Liver (tissue), 9 donors: ENCODE measurements around the gene AHRR. TPM values are rescaled to one million over a fixed set of nuclear protein-coding genes. Genes with fewer than 3 reads are reported as not detected.

Experiments
- DNase-seq: peaks from one replicate; pipeline ENCODE4 v3.0.0-alpha.2; 2017; ENCODE audit warnings: low spot score
- H3K27ac ChIP-seq, 2 donors: one replicate each; pipeline ENCODE4 v1.7.0; 2013; ENCODE audit warnings: inconsistent platforms in 2 of 2, low read length in 2 of 2, control low read depth in 1 of 2, low read depth in 1 of 2, mild to moderate bottlenecking in 1 of 2
- H3K27me3 ChIP-seq, 4 donors: one replicate each; pipeline versions ENCODE4 v1.6.1 to v1.7.0; 2013; ENCODE audit warnings: low read length in 3 of 4, inconsistent platforms in 1 of 4, mild to moderate bottlenecking in 1 of 4, moderate library complexity in 1 of 4; ENCODE audit not compliant: control insufficient read depth in 4 of 4, insufficient read depth in 4 of 4
- H3K36me3 ChIP-seq, 4 donors: one replicate each; pipeline versions ENCODE4 v1.6.1 to v1.7.0; 2013; ENCODE audit warnings: low read length in 3 of 4, mild to moderate bottlenecking in 3 of 4, low read depth in 1 of 4, moderate library complexity in 1 of 4; ENCODE audit not compliant: control insufficient read depth in 4 of 4, insufficient read depth in 3 of 4
- H3K4me1 ChIP-seq, 4 donors: one replicate each; pipeline versions ENCODE4 v1.6.1 to v1.7.0; 2013; ENCODE audit warnings: low read length in 3 of 4, mild to moderate bottlenecking in 3 of 4, moderate library complexity in 1 of 4; ENCODE audit not compliant: control insufficient read depth in 4 of 4, insufficient read depth in 4 of 4
- H3K4me3 ChIP-seq, 3 donors: one replicate each; pipeline versions ENCODE4 v1.6.1 to v1.7.0; 2013; ENCODE audit warnings: low read length in 3 of 3, control low read depth in 1 of 3, low read depth in 1 of 3, mild to moderate bottlenecking in 1 of 3
- H3K9ac ChIP-seq, 2 donors: one replicate each; pipeline ENCODE4 v1.7.0; 2013; ENCODE audit warnings: low read length in 2 of 2, mild to moderate bottlenecking in 2 of 2, moderate library complexity in 2 of 2, control low read depth in 1 of 2, low read depth in 1 of 2
- H3K9me3 ChIP-seq, 4 donors: one replicate each; pipeline versions ENCODE4 v1.6.1 to v1.7.0; 2013; ENCODE audit warnings: low read length in 3 of 4; ENCODE audit not compliant: control insufficient read depth in 4 of 4
- ATF3 ChIP-seq: IDR thresholded peaks from 2 replicates; pipeline ENCODE4 v1.6.1; 2016; ENCODE audit warnings: antibody characterized with exemption
- EGR1 ChIP-seq, 2 donors: IDR thresholded peaks; 2 replicates each; pipeline ENCODE4 v1.6.1; 2016 to 2018; ENCODE audit warnings: antibody characterized with exemption in 2 of 2, low read depth in 2 of 2
- FOXA1 ChIP-seq: IDR thresholded peaks from 2 replicates; pipeline ENCODE4 v1.6.1; 2016; ENCODE audit warnings: antibody characterized with exemption
- FOXA2 ChIP-seq: IDR thresholded peaks from 2 replicates; pipeline ENCODE4 v1.6.1; 2016; ENCODE audit warnings: antibody characterized with exemption
- GABPA ChIP-seq, 2 donors: IDR thresholded peaks in 1 of 2; conservative IDR thresholded peaks in 1 of 2; 2 replicates each; pipeline ENCODE4 v1.6.1; 2016; ENCODE audit warnings: antibody characterized with exemption in 2 of 2, mild to moderate bottlenecking in 1 of 2, moderate library complexity in 1 of 2
- HNF4A ChIP-seq, 2 donors: conservative IDR thresholded peaks; 2 replicates each; pipeline ENCODE4 v1.6.1; 2016; ENCODE audit warnings: antibody characterized with exemption in 2 of 2, mild to moderate bottlenecking in 2 of 2
- HNF4G ChIP-seq: IDR thresholded peaks from 2 replicates; pipeline ENCODE4 v1.6.1; 2016; ENCODE audit warnings: antibody characterized with exemption
- JUND ChIP-seq, 2 donors: IDR thresholded peaks; 2 replicates each; pipeline ENCODE4 v1.6.1; 2016; ENCODE audit warnings: antibody characterized with exemption in 2 of 2
- MAX ChIP-seq: IDR thresholded peaks from 2 replicates; pipeline ENCODE4 v1.6.1; 2016; ENCODE audit warnings: antibody characterized with exemption
- NR2F2 ChIP-seq: IDR thresholded peaks from 2 replicates; pipeline ENCODE4 v1.6.1; 2016; ENCODE audit warnings: antibody characterized with exemption
- RAD21 ChIP-seq, 2 donors: IDR thresholded peaks; 2 replicates each; pipeline ENCODE4 v1.6.1; 2016; ENCODE audit warnings: antibody characterized with exemption in 2 of 2, mild to moderate bottlenecking in 2 of 2
- RXRA ChIP-seq, 2 donors: IDR thresholded peaks; 2 replicates each; pipeline ENCODE4 v1.6.1; 2017 to 2018; ENCODE audit warnings: antibody characterized with exemption in 2 of 2, mild to moderate bottlenecking in 1 of 2
- SP1 ChIP-seq: IDR thresholded peaks from 2 replicates; pipeline ENCODE4 v1.6.1; 2018; ENCODE audit warnings: antibody characterized with exemption, mild to moderate bottlenecking
- TAF1 ChIP-seq: conservative IDR thresholded peaks from 2 replicates; pipeline ENCODE4 v1.6.1; 2016; ENCODE audit warnings: antibody characterized with exemption, mild to moderate bottlenecking
- YY1 ChIP-seq: IDR thresholded peaks from 2 replicates; pipeline ENCODE4 v1.6.1; 2016; ENCODE audit warnings: antibody characterized with exemption, mild to moderate bottlenecking
- WGBS: extraction: QIAGEN DNeasy Blood & Tissue Kit; methylation state at CpG from one replicate; pipeline ENCODE4 v1.1.7; 2013; 5-methylcytosine and 5-hydroxymethylcytosine counted together
- polyA plus RNA-seq, 2 donors: library from polyadenylated mRNA; stranded (reverse) in 1 of 2; unstranded in 1 of 2; fragments of 200-250 nt in 1 of 2; fragments of >200 nt in 1 of 2; fragmentation: Nextera tagmentation in 1 of 2; extraction: Ambion mirVana in 1 of 2; gene quantifications; one replicate each; pipeline versions ENCODE4 v1.2.1 to v1.2.3, GENCODE V29; 2013 to 2015
- total RNA-seq, 2 donors: library from RNA; depleted of rRNA; stranded (reverse); fragments of >200 nt; gene quantifications; one replicate each; pipeline ENCODE4 v1.2.3, GENCODE V29; 2014
- TF ChIP-seq, protein P1 (sequence below): IDR thresholded peaks from 2 replicates; pipeline ENCODE4 v1.6.1; 2016; ENCODE audit warnings: antibody characterized with exemption
- TF ChIP-seq, protein P2 (sequence below): fragments of 150-350 bp; IDR thresholded peaks from 2 replicates; pipeline ENCODE4 v1.5.1; 2017; ENCODE audit warnings: improper control_type of control experiment, low read depth, low read length; ENCODE audit not compliant: missing input control
- donor health status: healthy.
- donor health status: healthy.
- donor health status: healthy.
- donor health status: healthy.
- donor health status: healthy.

Gene AHRR
- total and polyA plus RNA-seq, 4 donors: 0.15 to 0.47 (median 0.24) TPM

GRCh38 chr5:312845-313244 lies 8.7 kb upstream of the AHRR start:
- H3K9me3 ChIP-seq: no peaks in the 10 kb centered on the region
- H3K4me1 ChIP-seq: peaks cover 0 to 8% (median 2%) of the 10 kb centered on the region in 4 donors
- TF ChIP-seq FOXA2 (no peak), TAF1 (no peak), HNF4G (no peak), FOXA1 (no peak), JUND (IDR thresholded peaks at IDR 0.05) (no peak), RXRA (IDR thresholded peaks at IDR 0.05) (no peak), SP1 (no peak), NR2F2 (no peak)
- TF ChIP-seq, protein P1, sequence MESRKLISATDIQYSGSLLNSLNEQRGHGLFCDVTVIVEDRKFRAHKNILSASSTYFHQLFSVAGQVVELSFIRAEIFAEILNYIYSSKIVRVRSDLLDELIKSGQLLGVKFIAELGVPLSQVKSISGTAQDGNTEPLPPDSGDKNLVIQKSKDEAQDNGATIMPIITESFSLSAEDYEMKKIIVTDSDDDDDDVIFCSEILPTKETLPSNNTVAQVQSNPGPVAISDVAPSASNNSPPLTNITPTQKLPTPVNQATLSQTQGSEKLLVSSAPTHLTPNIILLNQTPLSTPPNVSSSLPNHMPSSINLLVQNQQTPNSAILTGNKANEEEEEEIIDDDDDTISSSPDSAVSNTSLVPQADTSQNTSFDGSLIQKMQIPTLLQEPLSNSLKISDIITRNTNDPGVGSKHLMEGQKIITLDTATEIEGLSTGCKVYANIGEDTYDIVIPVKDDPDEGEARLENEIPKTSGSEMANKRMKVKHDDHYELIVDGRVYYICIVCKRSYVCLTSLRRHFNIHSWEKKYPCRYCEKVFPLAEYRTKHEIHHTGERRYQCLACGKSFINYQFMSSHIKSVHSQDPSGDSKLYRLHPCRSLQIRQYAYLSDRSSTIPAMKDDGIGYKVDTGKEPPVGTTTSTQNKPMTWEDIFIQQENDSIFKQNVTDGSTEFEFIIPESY: no peak
- TF ChIP-seq, protein P2, sequence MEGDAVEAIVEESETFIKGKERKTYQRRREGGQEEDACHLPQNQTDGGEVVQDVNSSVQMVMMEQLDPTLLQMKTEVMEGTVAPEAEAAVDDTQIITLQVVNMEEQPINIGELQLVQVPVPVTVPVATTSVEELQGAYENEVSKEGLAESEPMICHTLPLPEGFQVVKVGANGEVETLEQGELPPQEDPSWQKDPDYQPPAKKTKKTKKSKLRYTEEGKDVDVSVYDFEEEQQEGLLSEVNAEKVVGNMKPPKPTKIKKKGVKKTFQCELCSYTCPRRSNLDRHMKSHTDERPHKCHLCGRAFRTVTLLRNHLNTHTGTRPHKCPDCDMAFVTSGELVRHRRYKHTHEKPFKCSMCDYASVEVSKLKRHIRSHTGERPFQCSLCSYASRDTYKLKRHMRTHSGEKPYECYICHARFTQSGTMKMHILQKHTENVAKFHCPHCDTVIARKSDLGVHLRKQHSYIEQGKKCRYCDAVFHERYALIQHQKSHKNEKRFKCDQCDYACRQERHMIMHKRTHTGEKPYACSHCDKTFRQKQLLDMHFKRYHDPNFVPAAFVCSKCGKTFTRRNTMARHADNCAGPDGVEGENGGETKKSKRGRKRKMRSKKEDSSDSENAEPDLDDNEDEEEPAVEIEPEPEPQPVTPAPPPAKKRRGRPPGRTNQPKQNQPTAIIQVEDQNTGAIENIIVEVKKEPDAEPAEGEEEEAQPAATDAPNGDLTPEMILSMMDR: no peak
- H3K27me3 ChIP-seq: no peaks in the 10 kb centered on the region
- 86% methylated on average over 12 of the region's 12 CpGs for WGBS
- H3K9ac ChIP-seq: no peak overlapping the region
- H3K4me3 ChIP-seq: no peak overlapping the region
- DNase-seq: no peak
- peaks cover 6 to 35% (median 15%) of the 10 kb centered on the region in 4 donors for H3K36me3 ChIP-seq
- H3K27ac ChIP-seq: no peak overlapping the region

GRCh38 chr5:313265-313664 lies 8.2 kb upstream of the AHRR start:
- Histone ChIP-seq H3K4me3 (no peak overlapping the region), H3K36me3 (peaks cover 6 to 32% (median 13%) of the 10 kb centered on the region in 4 donors)

GRCh38 chr5:313806-314376 lies 7.6 kb upstream of the AHRR start:
- no peak overlapping the region for H3K4me3 ChIP-seq
- no peak for DNase-seq
- H3K4me1 ChIP-seq: peaks cover 0 to 8% (median 5%) of the 10 kb centered on the region in 4 donors
- no peaks in the 10 kb centered on the region for H3K9me3 ChIP-seq
- H3K9ac ChIP-seq: no peak overlapping the region
- no peak overlapping the region for H3K27ac ChIP-seq
- TF ChIP-seq HNF4G (no peak), MAX (no peak), RAD21 (IDR thresholded peaks at IDR 0.05) (no peak), FOXA1 (no peak), EGR1 (IDR thresholded peaks at IDR 0.05; ENCODE audit: low read depth in 2 of 2) (no peak), SP1 (no peak), HNF4A (conservative IDR thresholded peaks at IDR 0.05) (no peak), JUND (IDR thresholded peaks at IDR 0.05) (no peak), ATF3 (no peak), YY1 (no peak), FOXA2 (no peak), TAF1 (no peak), GABPA (IDR thresholded peaks at IDR 0.05 in 1 of 2, conservative IDR thresholded peaks at IDR 0.05 in 1 of 2) (no peak), NR2F2 (no peak)
- TF ChIP-seq, protein P2: no peak
- TF ChIP-seq, protein P1: no peak
- H3K27me3 ChIP-seq: no peaks in the 10 kb centered on the region
- 90% methylated on average over 17 of the region's 17 CpGs for WGBS
- peaks cover 6 to 28% (median 13%) of the 10 kb centered on the region in 4 donors for H3K36me3 ChIP-seq

More at GRCh38 chr5:313265-313664, 8.2 kb upstream of the AHRR start:
- TF ChIP-seq RAD21 (IDR thresholded peaks at IDR 0.05) (no peak), TAF1 (no peak)
- Histone ChIP-seq H3K27me3 (no peaks in the 10 kb centered on the region), H3K27ac (no peak overlapping the region), H3K9me3 (no peaks in the 10 kb centered on the region), H3K4me1 (peaks cover 0 to 8% (median 2%) of the 10 kb centered on the region in 4 donors), H3K9ac (no peak overlapping the region)
- 95% methylated on average over 7 of the region's 7 CpGs for WGBS
- no peak for DNase-seq
